ENCODE measurements around the gene RANBP1. TPM values are rescaled to one million over a fixed set of nuclear protein-coding genes. Genes with fewer than 3 reads are reported as not detected.
"Not testable (repeated sequence)": the region's sequence is repeated elsewhere in the genome, so short reads cannot be mapped to it uniquely, and the experiment has no call there.

RANBP1 gene
- total RNA-seq, 2 experiments from 2014 or later, result 320 to 332 TPM

DNA sequence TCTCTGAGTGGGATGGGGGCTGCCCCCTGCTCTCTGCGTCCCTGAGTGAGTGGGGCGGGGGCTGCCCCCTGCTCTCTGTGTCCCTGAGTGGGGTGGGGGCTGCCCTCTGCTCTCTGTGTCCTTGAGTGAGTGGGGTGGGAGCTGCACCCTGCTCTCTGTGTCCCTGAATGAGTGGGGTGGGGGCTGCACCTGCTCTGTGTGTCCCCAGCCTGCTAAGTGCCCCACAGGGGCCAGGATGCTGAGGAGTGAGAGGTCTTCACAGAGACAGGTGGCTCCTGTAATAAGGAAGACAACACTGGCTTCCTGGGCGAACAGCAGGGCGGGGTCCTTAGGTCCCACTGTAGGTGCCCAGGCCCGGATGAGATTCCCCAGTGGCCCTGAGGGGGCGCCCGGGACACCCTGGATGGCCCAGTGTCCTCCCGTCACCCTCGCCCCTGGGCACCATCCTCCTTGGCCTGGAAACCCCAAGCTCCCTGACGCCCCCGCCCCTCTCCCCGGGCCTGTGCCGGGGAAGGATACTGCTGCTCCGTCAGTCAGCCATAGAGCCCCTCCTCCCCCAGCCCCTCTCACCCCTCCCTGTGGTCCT is 38.8 kb downstream of the RANBP1 start:
- ATAC-seq, result peak; percentile 24
- H3K4me1 Mint-ChIP-seq (ENCODE audit: low read depth), result peaks cover 7% of the 10 kb centered on the region
- DNase-seq, result no peak
- H3K4me3 Mint-ChIP-seq, result no peak overlapping the region
- no peaks in the 10 kb centered on the region for H3K36me3 Mint-ChIP-seq (ENCODE audit: low read depth)
- no peak overlapping the region for H3K27ac Mint-ChIP-seq
- CTCF ChIA-PET, result interaction anchor here (1.2 kb wide), 1 partner anchor 69 kb away, joined by 3 read pairs; no protein-coding TSS in a partner anchor
- POLR2A ChIA-PET, result no interaction called here
- no peaks in the 10 kb centered on the region for H3K27me3 Mint-ChIP-seq (ENCODE audit: low read depth)
- H3K9me3 Mint-ChIP-seq (ENCODE audit: insufficient read depth), result no peaks in the 10 kb centered on the region

DNA sequence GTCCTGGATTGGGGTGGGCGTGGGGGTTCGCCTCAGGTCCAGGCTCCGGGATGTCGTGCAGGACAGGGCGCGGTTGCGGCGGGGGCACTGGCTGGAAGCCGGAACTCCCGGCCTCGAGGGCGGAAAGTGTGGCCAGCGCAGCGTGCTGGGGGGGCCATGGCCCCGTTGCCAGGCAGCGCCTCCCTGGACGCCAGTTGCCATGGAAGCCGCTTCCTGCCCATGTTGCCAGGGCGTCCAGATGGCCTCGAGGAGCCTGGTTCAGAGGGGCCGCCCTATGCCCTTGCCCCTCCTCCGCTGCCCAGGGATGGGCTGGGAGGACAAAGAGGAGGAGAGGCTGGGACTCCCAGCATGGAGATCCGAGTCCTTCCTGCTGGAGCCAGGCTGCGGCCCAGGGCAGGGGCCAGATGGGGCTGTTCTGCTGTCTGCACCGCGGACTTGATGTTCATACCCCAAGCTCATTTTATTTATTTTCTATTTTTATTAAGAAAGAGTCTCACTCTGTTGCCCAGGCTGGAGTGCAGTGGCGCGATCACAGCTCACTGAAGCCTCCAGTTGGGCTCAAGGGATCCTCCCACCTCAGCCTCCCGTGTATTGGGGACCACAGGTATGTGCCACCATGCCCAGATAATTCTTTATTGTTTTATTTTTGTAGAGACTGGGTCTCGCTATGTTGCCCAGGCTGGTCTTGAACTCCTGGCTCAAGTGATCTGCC is 39.6 kb downstream of the RANBP1 start:
- POLR2A ChIA-PET, result no interaction called here

DNA sequence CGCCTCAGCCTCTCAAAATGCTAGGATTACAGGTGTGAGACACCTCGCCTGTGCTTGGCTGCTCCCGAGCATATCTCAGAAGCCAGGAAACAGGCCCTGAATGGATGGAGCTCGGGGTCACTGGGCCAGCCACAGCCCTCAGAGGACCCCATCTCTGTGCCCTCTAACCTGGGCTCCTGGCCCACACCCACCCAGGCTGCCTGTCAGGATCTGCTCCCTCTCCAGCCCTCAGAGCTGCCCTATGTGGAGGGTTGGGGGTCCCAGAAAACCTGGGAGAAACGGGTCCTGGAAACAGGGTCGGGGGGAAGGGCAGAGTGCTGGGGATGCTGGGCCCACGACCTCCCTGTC is 40.1 kb downstream of the RANBP1 start:
- ATAC-seq (no peak), DNase-seq (no peak)
- ChIA-PET POLR2A (no interaction called here), CTCF (interaction anchor here (2.1 kb wide), 1 partner anchor 82 kb away, joined by 25 read pairs; no protein-coding TSS in a partner anchor)
- H3K27me3 Mint-ChIP-seq (ENCODE audit: low read depth), result no peaks in the 10 kb centered on the region
- H3K9me3 Mint-ChIP-seq (ENCODE audit: insufficient read depth), result no peaks in the 10 kb centered on the region
- peaks cover 7% of the 10 kb centered on the region for H3K4me1 Mint-ChIP-seq (ENCODE audit: low read depth)
- no peaks in the 10 kb centered on the region for H3K36me3 Mint-ChIP-seq (ENCODE audit: low read depth)
- no peak overlapping the region for H3K27ac Mint-ChIP-seq
- H3K4me3 Mint-ChIP-seq, result no peak overlapping the region

More for the DNA sequence above, 39.6 kb downstream of the RANBP1 start:
- H3K27me3 Mint-ChIP-seq (ENCODE audit: low read depth), result no peaks in the 10 kb centered on the region
- H3K36me3 Mint-ChIP-seq (ENCODE audit: low read depth), result no peaks in the 10 kb centered on the region
- H3K4me3 Mint-ChIP-seq, result no peak overlapping the region
- CTCF ChIA-PET, result no interaction called here
- ATAC-seq (peak; percentile 39), DNase-seq (peak; percentile 65)
- no peaks in the 10 kb centered on the region for H3K9me3 Mint-ChIP-seq (ENCODE audit: insufficient read depth)
- no peak overlapping the region for H3K27ac Mint-ChIP-seq
- peaks cover 7% of the 10 kb centered on the region for H3K4me1 Mint-ChIP-seq (ENCODE audit: low read depth)

DNA sequence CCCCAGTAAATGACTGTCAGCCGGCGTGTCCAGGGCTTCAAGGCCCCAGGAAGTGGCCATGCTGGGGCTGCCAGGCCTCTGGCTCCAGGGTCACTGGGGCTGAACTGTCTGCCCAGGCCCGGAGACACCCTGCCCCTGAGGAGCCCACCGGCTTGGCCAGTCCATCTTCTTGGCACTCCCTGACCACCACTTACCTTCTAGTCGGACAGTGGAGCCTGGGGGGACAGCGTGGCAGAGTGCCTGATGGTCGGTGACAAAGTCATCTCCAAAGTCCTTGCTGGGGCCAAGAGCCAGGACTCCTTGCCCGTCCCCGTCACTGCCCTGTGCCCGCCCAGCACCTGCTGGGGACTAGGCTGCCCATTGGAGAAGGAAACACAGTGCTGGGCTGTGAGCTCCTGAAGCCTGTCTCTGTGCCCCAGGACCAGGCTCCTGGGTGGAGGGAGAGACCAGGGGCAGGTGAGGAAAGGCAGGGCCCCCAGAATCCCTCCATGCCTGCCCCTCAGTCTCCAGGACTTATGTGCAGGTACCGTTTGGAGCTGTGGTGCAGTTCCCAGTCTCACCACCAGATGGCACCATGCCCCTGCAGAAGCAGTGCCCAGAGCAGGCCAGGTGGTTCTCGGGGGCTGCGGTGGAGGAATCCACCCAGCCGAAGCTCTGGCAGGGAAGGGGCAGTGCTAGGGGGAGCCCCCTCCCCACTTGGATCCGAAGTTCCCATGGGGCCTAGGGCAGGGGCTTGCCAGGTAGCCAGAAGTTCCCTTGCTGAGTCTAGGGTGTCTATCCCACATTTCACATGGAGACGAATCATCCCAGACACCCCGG is 40.9 kb downstream of the RANBP1 start:
- Mint-ChIP-seq H3K4me1 (ENCODE audit: low read depth) (peaks cover 7% of the 10 kb centered on the region), H3K4me3 (no peak overlapping the region), H3K27me3 (ENCODE audit: low read depth) (no peaks in the 10 kb centered on the region), H3K9me3 (ENCODE audit: insufficient read depth) (no peaks in the 10 kb centered on the region), H3K36me3 (ENCODE audit: low read depth) (no peaks in the 10 kb centered on the region), H3K27ac (no peak overlapping the region)
- DNase-seq (peak; percentile 92), ATAC-seq (peak; percentile 79)
- ChIA-PET CTCF (interaction anchor here (1.0 to 2.2 kb wide), 13 partner anchors 24 to 237 kb away, joined by 3 to 25 read pairs (median 4); partner anchors contain the start of gene ZNF74), POLR2A (no interaction called here)

DNA sequence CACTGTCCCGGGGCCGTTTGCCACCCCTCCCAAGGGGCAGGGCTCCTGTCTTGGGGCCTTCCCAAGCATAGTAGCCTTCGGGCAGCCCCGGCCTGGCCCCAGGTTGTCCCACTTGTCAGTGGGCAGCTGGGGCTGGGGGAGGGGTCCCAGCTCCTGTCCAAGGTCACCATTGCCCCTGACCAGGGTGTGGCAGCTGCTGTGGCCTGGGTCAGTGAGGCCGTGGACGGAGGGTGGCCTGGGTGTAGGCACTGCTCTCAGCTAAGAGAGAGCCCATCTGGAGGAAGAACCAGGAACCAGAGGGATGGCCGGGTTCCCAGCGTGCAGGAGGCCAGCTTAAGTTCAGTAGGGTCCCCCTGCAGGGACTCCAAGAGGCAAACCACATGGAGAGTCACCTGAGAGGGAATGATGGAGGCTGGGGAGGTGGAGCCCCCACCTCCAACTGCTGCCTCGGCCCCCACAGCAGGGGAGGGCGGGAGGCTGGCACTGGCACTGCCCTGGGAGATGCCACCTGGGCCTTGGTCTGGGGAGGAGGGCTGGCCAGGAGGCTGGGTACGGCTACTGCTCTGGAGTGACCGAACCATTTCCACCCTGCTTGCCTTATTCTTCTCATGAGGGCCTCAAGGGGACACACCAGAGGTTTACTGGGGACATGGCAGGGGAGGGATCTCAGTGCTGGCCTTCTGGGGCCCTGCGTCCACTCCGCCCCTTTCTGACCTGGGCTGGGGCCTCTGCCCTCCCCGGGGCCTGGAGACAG is 41.7 kb downstream of the RANBP1 start:
- DNase-seq (no peak), ATAC-seq (no peak)
- CTCF ChIA-PET, result interaction anchor here (1.0 to 2.2 kb wide), 13 partner anchors 24 to 236 kb away, joined by 3 to 25 read pairs (median 4); partner anchors contain the start of gene ZNF74
- Mint-ChIP-seq H3K27me3 (ENCODE audit: low read depth) (no peaks in the 10 kb centered on the region), H3K9me3 (ENCODE audit: insufficient read depth) (no peaks in the 10 kb centered on the region), H3K4me3 (no peak overlapping the region), H3K36me3 (ENCODE audit: low read depth) (no peaks in the 10 kb centered on the region), H3K27ac (no peak overlapping the region), H3K4me1 (ENCODE audit: low read depth) (peaks cover 7% of the 10 kb centered on the region)
- POLR2A ChIA-PET, result no interaction called here

DNA sequence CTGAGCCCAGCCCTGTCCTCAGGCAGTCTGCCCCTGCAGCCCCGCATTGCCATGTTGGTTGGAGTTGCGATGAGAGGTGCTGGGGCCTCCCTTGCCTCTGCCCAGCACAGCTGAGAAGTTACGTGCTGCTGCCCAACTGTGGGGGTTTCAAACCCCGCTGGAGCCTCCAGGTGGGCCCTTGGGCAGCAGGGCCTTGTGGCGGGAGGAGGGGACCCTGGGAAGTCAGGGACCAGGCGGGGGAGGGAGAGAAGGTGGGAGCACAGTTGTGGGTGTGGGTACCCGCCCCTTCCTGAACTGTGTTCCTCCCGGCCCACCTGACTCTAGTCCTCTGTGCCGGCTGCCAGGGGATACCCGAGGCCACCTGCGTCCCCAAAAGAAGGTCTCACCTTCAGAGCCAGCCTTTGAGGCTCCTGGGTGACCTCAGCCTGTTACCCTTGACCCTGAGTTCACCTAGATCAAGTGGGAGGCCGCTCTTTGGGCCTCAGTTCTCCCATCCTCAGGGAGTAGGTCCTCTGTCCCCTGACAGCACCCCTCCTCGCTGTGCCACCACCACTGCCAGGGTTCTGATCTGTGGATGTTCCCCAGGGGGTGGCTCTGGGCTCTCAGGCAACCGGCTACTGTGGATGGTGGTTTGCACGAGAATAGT is 42.6 kb downstream of the RANBP1 start:
- ChIA-PET CTCF (interaction anchor here (2.2 kb wide), 1 partner anchor 126 kb away, joined by 8 read pairs; no protein-coding TSS in a partner anchor), POLR2A (no interaction called here)
- Mint-ChIP-seq H3K27ac (no peak overlapping the region), H3K4me1 (ENCODE audit: low read depth) (peaks cover 7% of the 10 kb centered on the region), H3K36me3 (ENCODE audit: low read depth) (no peaks in the 10 kb centered on the region), H3K4me3 (no peak overlapping the region), H3K27me3 (ENCODE audit: low read depth) (no peaks in the 10 kb centered on the region), H3K9me3 (ENCODE audit: insufficient read depth) (no peaks in the 10 kb centered on the region)
- DNase-seq (no peak), ATAC-seq (no peak)

DNA sequence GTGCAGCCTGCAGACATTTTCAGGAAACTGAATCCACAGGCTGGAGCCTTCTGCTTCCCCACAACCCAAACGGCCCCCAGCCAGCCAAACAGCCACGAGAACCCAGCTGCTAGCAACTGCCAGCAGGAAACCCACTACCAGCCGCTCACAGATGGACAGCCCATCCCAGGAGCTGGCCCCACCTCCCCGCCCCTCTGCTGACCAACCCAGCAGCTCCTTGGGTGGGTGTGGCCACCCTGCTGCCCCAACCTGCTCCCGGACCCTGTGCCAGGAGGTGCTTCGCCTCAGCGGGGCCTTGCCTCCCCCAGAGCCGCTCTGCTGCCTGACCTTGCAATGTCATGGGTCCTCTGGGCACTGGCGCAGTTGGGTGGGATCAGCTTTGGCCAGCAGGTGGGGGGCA is 43.2 kb downstream of the RANBP1 start:
- Mint-ChIP-seq H3K27me3 (ENCODE audit: low read depth) (no peaks in the 10 kb centered on the region), H3K4me3 (no peak overlapping the region), H3K36me3 (ENCODE audit: low read depth) (no peaks in the 10 kb centered on the region), H3K4me1 (ENCODE audit: low read depth) (peaks cover 7% of the 10 kb centered on the region), H3K9me3 (ENCODE audit: insufficient read depth) (no peaks in the 10 kb centered on the region), H3K27ac (no peak overlapping the region)
- DNase-seq, result no peak
- no peak for ATAC-seq
- POLR2A ChIA-PET, result no interaction called here
- CTCF ChIA-PET, result no interaction called here

DNA sequence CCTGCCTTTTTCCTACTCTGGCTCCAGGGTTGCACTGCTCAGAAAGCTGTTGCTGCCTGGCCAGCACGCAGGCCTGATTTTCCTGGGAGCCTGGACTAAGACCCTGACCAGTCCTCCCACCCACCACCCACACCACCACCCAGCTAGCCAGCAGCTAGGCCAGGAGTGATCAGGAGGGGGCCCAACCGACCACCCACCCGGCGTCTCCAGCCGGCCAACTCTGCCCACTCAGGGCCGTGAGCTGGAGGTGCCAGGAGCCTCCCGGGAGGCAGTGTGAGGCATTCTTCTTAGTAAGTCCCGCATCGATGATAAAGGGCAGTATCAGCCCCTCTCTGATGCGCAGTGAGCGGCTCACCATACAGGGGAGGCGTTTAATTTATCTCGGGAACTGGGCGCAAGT is 43.6 kb downstream of the RANBP1 start:
- DNase-seq; ATAC-seq; H3K27ac Mint-ChIP-seq; H3K27me3 Mint-ChIP-seq (ENCODE audit: low read depth); H3K9me3 Mint-ChIP-seq (ENCODE audit: insufficient read depth); H3K4me3 Mint-ChIP-seq; H3K4me1 Mint-ChIP-seq (ENCODE audit: low read depth); H3K36me3 Mint-ChIP-seq (ENCODE audit: low read depth); POLR2A ChIA-PET: not testable (repeated sequence)
- CTCF ChIA-PET, result interaction anchor here (0.8 kb wide), 1 partner anchor 79 kb away, joined by 4 read pairs; no protein-coding TSS in a partner anchor

DNA sequence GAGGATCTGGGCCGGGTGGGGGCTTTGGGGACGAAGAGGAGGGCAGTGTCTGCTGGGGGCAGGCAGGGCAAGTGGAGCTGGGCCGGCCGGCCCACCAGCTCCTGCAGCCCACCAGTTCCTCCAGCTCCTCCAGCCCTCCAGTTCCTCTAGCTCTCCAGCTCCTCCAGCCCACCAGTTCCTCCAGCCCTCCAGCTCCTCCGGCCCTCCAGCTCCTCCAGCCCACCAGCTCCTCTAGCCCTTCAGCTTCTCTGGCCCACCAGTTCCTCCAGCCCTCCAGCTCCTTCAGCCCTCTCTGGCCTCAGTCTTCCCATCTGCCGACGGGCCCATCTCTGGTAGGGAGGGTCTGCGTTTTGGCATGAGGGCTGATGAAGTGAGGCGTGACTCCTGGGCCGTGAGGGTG is 44.1 kb downstream of the RANBP1 start:
- Mint-ChIP-seq H3K27ac (no peak overlapping the region), H3K4me1 (ENCODE audit: low read depth) (peaks cover 2% of the 10 kb centered on the region), H3K9me3 (ENCODE audit: insufficient read depth) (no peaks in the 10 kb centered on the region), H3K27me3 (ENCODE audit: low read depth) (no peaks in the 10 kb centered on the region), H3K36me3 (ENCODE audit: low read depth) (no peaks in the 10 kb centered on the region), H3K4me3 (no peak overlapping the region)
- ChIA-PET POLR2A (no interaction called here), CTCF (interaction anchor here (0.8 kb wide), 1 partner anchor 79 kb away, joined by 4 read pairs; no protein-coding TSS in a partner anchor)
- DNase-seq (no peak), ATAC-seq (no peak)

DNA sequence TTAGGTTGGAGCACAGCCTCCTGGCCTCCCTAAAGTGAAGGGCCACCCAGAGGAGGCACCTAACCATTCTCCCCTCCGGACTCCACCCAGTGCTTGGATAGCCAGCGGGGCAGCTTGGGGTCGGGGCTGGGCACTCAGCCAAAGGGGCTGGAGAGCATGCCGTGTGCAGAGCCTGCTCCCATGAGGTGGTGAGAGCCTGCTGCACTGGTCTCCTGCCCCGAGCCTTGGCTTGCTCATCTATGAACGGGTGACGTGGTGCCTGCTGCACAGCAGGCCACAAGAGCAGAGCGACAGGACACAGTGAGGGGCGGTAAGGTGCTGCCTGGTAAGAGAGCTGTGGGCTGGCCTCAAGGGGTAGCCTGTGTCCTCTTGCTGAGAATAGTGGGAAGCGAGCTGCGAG is 49.0 kb downstream of the RANBP1 start:
- H3K9me3 Mint-ChIP-seq (ENCODE audit: insufficient read depth), result no peaks in the 10 kb centered on the region
- no peak overlapping the region for H3K4me3 Mint-ChIP-seq
- DNase-seq (no peak), ATAC-seq (no peak)
- H3K27me3 Mint-ChIP-seq (ENCODE audit: low read depth), result no peaks in the 10 kb centered on the region
- CTCF ChIA-PET, result no interaction called here
- no peaks in the 10 kb centered on the region for H3K4me1 Mint-ChIP-seq (ENCODE audit: low read depth)
- H3K27ac Mint-ChIP-seq, result no peak overlapping the region
- H3K36me3 Mint-ChIP-seq (ENCODE audit: low read depth), result no peaks in the 10 kb centered on the region
- POLR2A ChIA-PET, result no interaction called here

DNA sequence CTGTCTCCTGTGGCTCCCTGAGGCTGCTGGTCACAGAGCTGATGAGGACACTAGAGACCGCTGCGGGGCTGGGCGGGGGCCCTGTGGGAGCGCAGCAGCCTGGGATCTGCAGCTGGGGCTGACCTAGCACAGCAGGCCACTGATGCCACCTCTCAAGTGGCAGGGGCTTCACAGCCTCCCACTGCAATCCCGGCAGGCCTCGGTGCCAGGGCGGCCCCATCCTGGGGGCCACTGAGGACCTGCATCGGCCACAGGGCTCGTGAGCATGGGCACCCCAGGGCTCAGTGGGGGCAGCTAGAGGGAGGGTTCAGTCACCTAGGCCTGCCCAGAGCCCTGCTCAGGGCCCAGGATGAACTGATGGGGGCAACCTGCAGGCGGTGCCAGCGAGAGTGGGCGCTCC is 49.5 kb downstream of the RANBP1 start:
- CTCF ChIA-PET, result no interaction called here
- Mint-ChIP-seq H3K9me3 (ENCODE audit: insufficient read depth) (no peaks in the 10 kb centered on the region), H3K36me3 (ENCODE audit: low read depth) (no peaks in the 10 kb centered on the region), H3K27me3 (ENCODE audit: low read depth) (no peaks in the 10 kb centered on the region), H3K4me1 (ENCODE audit: low read depth) (no peaks in the 10 kb centered on the region), H3K27ac (no peak overlapping the region), H3K4me3 (no peak overlapping the region)
- ATAC-seq (no peak), DNase-seq (no peak)
- POLR2A ChIA-PET, result no interaction called here

All from activated CD8-positive, alpha-beta T cell treated with anti-CD3 and anti-CD28 coated beads, Interleukin-2, amount 10 ng/mL, durations not matched to agents 7 days and 5 days (primary cell).